BE2C (cell line): ENCODE measurements around the gene CHD8. TPM values are rescaled to one million over a fixed set of nuclear protein-coding genes. Genes with fewer than 3 reads are reported as not detected.

Experiments
- DNase-seq: peaks from one replicate; pipeline ENCODE4 v3.0.0-alpha.2; 2020
- H3K27me3 ChIP-seq: fragments of 250-450 bp; sonication (Bioruptor Pico); 2 replicates; pipeline ENCODE4 v1.5.1; 2020; ENCODE audit warnings: mild to moderate bottlenecking
- H3K36me3 ChIP-seq: fragments of 250-450 bp; sonication (Bioruptor Pico); 2 replicates; pipeline ENCODE4 v1.5.1; 2020; ENCODE audit warnings: mild to moderate bottlenecking
- H3K4me1 ChIP-seq: fragments of 250-450 bp; sonication (Bioruptor Pico); 2 replicates; pipeline ENCODE4 v1.5.1; 2020
- H3K4me3 ChIP-seq: 2 replicates; pipeline ENCODE4 v1.5.1; 2011; ENCODE audit warnings: low read depth, low read length
- H3K9me3 ChIP-seq: fragments of 250-450 bp; sonication (Bioruptor Pico); 2 replicates; pipeline ENCODE4 v1.5.1; 2020
- polyA plus RNA-seq: library from polyadenylated mRNA; unstranded; fragments of >200 nt; gene quantifications from one replicate; pipeline ENCODE4 v1.2.1, GENCODE V29; 2012; ENCODE audit warnings: low read depth, missing spikeins; ENCODE audit not compliant: insufficient read length, insufficient read depth
- TF ChIP-seq, protein P1 (sequence below): IDR thresholded peaks from 2 replicates; pipeline ENCODE4 v1.5.1; 2012; ENCODE audit warnings: mild to moderate bottlenecking, low read depth, low read length

Gene CHD8
- polyA plus RNA-seq = 88.1 TPM

DNA sequence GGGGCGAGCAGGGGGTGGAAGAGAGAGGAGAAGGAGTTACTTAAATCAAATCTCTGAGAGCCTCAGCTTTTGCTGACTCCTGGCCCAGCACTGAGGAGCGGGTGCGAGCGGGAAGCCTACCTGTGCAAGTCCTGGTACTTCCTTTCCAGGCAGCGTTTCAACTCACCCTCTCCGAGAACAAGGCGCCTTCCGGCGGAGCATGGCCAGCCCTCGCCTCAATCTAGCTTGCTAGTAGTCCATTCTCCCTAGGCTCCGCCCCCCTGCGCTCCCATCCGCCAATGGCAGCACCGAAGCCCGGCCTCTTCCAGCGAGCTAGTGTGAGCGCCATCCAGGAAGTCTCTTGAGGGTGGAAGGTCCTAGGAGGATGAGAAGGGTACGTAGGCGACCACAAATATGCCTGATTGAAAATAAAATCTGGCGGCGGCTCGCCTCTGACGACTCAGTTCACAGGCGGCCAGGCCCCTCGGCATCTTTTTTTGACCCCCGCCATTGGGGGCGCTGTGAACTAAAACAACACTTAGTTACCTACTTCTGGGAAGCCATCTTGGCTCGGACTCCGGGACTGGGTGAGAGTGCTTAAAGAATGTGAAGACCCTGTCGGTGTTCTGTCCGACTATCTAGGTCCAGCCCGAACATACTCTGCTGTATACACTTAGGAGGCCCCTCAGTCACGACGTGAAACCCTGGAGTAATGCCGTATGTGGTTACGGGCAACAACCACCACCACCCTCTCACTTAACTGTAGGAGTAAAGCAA, at the start of gene CHD8:
Gene CHD8, minus strand, starts transcription at position 212 of the 756 bp plus-strand sequence. CDS start 24,480 bp downstream, outside the sequence.
- no peaks in the 10 kb centered on the region for H3K27me3 ChIP-seq
- H3K36me3 ChIP-seq = no peaks in the 10 kb centered on the region; the same call in 1 of the 2 replicates
- TF ChIP-seq, protein P1, sequence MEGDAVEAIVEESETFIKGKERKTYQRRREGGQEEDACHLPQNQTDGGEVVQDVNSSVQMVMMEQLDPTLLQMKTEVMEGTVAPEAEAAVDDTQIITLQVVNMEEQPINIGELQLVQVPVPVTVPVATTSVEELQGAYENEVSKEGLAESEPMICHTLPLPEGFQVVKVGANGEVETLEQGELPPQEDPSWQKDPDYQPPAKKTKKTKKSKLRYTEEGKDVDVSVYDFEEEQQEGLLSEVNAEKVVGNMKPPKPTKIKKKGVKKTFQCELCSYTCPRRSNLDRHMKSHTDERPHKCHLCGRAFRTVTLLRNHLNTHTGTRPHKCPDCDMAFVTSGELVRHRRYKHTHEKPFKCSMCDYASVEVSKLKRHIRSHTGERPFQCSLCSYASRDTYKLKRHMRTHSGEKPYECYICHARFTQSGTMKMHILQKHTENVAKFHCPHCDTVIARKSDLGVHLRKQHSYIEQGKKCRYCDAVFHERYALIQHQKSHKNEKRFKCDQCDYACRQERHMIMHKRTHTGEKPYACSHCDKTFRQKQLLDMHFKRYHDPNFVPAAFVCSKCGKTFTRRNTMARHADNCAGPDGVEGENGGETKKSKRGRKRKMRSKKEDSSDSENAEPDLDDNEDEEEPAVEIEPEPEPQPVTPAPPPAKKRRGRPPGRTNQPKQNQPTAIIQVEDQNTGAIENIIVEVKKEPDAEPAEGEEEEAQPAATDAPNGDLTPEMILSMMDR = peak; percentile 78
- H3K9me3 ChIP-seq = no peaks in the 10 kb centered on the region
- H3K4me3 ChIP-seq = peak within 1 kb of the TSS; percentile 98
- peak; percentile 100 for DNase-seq
- no peaks in the 10 kb centered on the region for H3K4me1 ChIP-seq

DNA sequence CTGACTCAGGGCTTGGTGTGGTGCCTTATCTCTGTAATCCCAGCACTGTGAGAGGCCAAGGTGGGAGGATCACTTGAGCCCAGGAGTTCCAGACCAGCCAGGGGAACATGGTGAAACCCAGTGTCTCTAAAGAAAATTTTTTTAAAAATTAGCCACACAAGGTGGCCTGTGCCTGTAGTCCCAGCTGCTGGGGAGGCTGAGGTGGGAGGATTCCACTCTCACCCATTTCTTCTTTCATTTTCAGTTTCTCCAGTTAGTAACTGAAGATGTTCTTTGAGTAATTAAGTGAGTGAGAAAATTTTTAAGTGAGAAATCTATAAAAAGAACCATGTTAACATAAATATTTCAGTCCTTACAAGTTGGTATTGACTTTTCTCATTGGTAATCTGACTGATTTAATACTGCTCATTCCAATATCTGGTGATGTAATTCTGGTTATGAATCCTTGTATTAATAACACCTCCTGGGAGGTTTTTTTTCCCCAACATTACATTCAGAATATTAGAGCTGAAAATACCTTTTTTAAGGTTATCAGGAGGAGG, 49.2 kb upstream of the CHD8 start:
- H3K36me3 ChIP-seq = peaks cover 62% of the 10 kb centered on the region
- no peak for DNase-seq
- H3K4me3 ChIP-seq = no peak overlapping the region
- no peaks in the 10 kb centered on the region for H3K9me3 ChIP-seq
- no peaks in the 10 kb centered on the region; the same call in 1 of the 2 replicates for H3K4me1 ChIP-seq
- no peaks in the 10 kb centered on the region for H3K27me3 ChIP-seq
- TF ChIP-seq, protein P1 = no peak

- H3K36me3 ChIP-seq = peaks cover 72% of the 10 kb centered on the region
- TF ChIP-seq, protein P1 = no peak
- no peaks in the 10 kb centered on the region for H3K9me3 ChIP-seq
- no peaks in the 10 kb centered on the region for H3K27me3 ChIP-seq
- H3K4me1 ChIP-seq = no peaks in the 10 kb centered on the region; the same call in 1 of the 2 replicates
- no peak overlapping the region for H3K4me3 ChIP-seq
- no peak for DNase-seq
Observed at GRCh38 chr14:21503376-21503775, 47.5 kb upstream of the CHD8 start.

DNA sequence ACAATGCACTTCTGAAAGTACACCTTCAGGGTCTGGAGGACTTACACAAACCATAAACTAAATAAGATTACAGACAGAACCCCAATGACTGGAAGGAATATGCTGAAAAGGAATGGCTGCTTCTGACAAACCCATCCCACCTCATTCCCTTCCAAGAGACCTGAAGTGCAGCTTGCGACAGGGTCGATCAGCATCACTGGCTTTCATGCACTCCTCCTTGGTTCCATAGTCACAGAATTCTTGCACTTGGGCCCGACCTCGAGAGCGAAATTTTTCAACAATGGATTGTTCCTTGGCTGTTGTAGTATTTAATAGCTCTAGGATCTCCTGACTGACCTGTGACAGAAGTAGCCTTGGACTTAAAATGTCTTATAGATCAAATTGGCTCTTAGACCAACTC, 45.6 kb upstream of the CHD8 start:
- no peaks in the 10 kb centered on the region for H3K27me3 ChIP-seq
- no peak for DNase-seq
- H3K9me3 ChIP-seq = no peaks in the 10 kb centered on the region
- TF ChIP-seq, protein P1 = no peak
- no peak overlapping the region for H3K4me3 ChIP-seq
- H3K4me1 ChIP-seq = no peaks in the 10 kb centered on the region; the same call in 1 of the 2 replicates
- peaks cover 72% of the 10 kb centered on the region for H3K36me3 ChIP-seq

GRCh38 chr14:21498540-21499526, 42.9 kb upstream of the CHD8 start:
- TF ChIP-seq, protein P1 = peak; percentile 65
- H3K27me3 ChIP-seq = no peaks in the 10 kb centered on the region
- no peak overlapping the region for H3K4me3 ChIP-seq
- no peaks in the 10 kb centered on the region; the same call in 1 of the 2 replicates for H3K4me1 ChIP-seq
- H3K9me3 ChIP-seq = no peaks in the 10 kb centered on the region
- H3K36me3 ChIP-seq = peaks cover 88% of the 10 kb centered on the region
- peak; percentile 26 for DNase-seq
